Brain microvascular endothelial cell (primary cell): ENCODE results near the gene TAAR5.
"Not testable (repeated sequence)": the region's sequence is repeated elsewhere in the genome, so short reads cannot be mapped to it uniquely, and the experiment has no call there.

ENCODE experiments used
- DNase-seq: peaks from one replicate; pipeline ENCODE4 v3.0.0-alpha.2; 2020
- H3K27ac ChIP-seq: fragments of 250-450 bp; sonication (Bioruptor Pico); 2 replicates; pipeline ENCODE4 v1.5.1; 2020; ENCODE audit warnings: mild to moderate bottlenecking, moderate library complexity
- H3K27me3 ChIP-seq: fragments of 250-450 bp; sonication (Bioruptor Pico); replicated peaks from 2 replicates; pipeline ENCODE4 v1.5.1; 2020; ENCODE audit warnings: mild to moderate bottlenecking
- H3K36me3 ChIP-seq: fragments of 250-450 bp; sonication (Bioruptor Pico); replicated peaks from 2 replicates; pipeline ENCODE4 v1.5.1; 2020; ENCODE audit warnings: mild to moderate bottlenecking
- H3K4me3 ChIP-seq: 2 replicates; pipeline ENCODE4 v1.5.1; 2011; ENCODE audit warnings: low read depth, mild to moderate bottlenecking, control low read depth, low read length, moderate library complexity
- CTCF ChIP-seq: IDR thresholded peaks from 2 replicates; pipeline ENCODE4 v1.5.1; 2011; ENCODE audit warnings: low read depth, mild to moderate bottlenecking, moderate library complexity, low read length, control low read depth, inconsistent platforms; ENCODE audit errors: missing control alignments
- in situ Hi-C: cut with HindIII; loops from 2 replicates; pipeline ENCODE4 v1.10.0; 2017; ENCODE audit warnings: low sequenced_read_pairs, low pct_ligation_motif_present

Gene TAAR5

GRCh38 chr6:132568611-132569010 lies 20.9 kb downstream of the TAAR5 start:
- in situ Hi-C loops: no loop called here
- Histone ChIP-seq H3K36me3 (no peaks in the 10 kb centered on the region), H3K27ac (no peak overlapping the region), H3K27me3 (peaks cover 8% of the 10 kb centered on the region), H3K4me3 (no peak overlapping the region)
- no peak for TF ChIP-seq CTCF
- no peak for DNase-seq

GRCh38 chr6:132567566-132567965 lies 22.0 kb downstream of the TAAR5 start:
- H3K27ac ChIP-seq: no peak overlapping the region
- H3K4me3 ChIP-seq: no peak overlapping the region
- peaks cover 8% of the 10 kb centered on the region for H3K27me3 ChIP-seq
- no peak for DNase-seq
- no peak for TF ChIP-seq CTCF
- H3K36me3 ChIP-seq: no peaks in the 10 kb centered on the region
- in situ Hi-C loops: no loop called here

GRCh38 chr6:132566404-132566803 lies 23.1 kb downstream of the TAAR5 start:
- Histone ChIP-seq H3K4me3 (no peak overlapping the region), H3K36me3 (no peaks in the 10 kb centered on the region), H3K27ac (no peak overlapping the region), H3K27me3 (peaks cover 6% of the 10 kb centered on the region)
- no peak for DNase-seq
- in situ Hi-C loops: no loop called here
- TF ChIP-seq CTCF: no peak

GRCh38 chr6:132560087-132560486 lies 29.5 kb downstream of the TAAR5 start:
- H3K27ac ChIP-seq, H3K27me3 ChIP-seq, in situ Hi-C loops, DNase-seq, H3K36me3 ChIP-seq, H3K4me3 ChIP-seq: not testable (repeated sequence)

GRCh38 chr6:132552372-132552771 lies 37.2 kb downstream of the TAAR5 start, which contains the start of gene TAAR8:
Gene TAAR8 (plus strand): TSS chr6:132552672. CDS start chr6:132552693, 21 bp downstream.
- no peak for TF ChIP-seq CTCF
- no peak for DNase-seq
- no peak within 1 kb of the TSS for H3K27ac ChIP-seq
- no peaks in the 10 kb centered on the region for H3K36me3 ChIP-seq
- no peaks in the 10 kb centered on the region for H3K27me3 ChIP-seq
- no peak within 1 kb of the TSS for H3K4me3 ChIP-seq
- in situ Hi-C loops: no loop called here

GRCh38 chr6:132551214-132551613 lies 38.3 kb downstream of the TAAR5 start:
- Histone ChIP-seq H3K27ac (no peak overlapping the region), H3K4me3 (no peak overlapping the region), H3K27me3 (no peaks in the 10 kb centered on the region), H3K36me3 (no peaks in the 10 kb centered on the region)
- in situ Hi-C loops: no loop called here
- DNase-seq: no peak
- TF ChIP-seq CTCF: no peak
